ENCODE measurements around the gene IQGAP2. TPM values are rescaled to one million over a fixed set of nuclear protein-coding genes. Genes with fewer than 3 reads are reported as not detected.

The IQGAP2 gene
- total RNA-seq, 1 donor from 2014 or later, result 14.2 TPM

GRCh38 chr5:76475385-76475784 lies 72.3 kb downstream of the IQGAP2 start:
- Mint-ChIP-seq H3K36me3 (ENCODE audit: low read depth) (no peaks in the 10 kb centered on the region), H3K27me3 (ENCODE audit: low read depth) (no peaks in the 10 kb centered on the region), H3K4me3 (no peak overlapping the region), H3K27ac (ENCODE audit: unreplicated experiment) (no peak overlapping the region), H3K4me1 (peaks cover 15% of the 10 kb centered on the region), H3K9me3 (no peaks in the 10 kb centered on the region)
- DNase-seq (ENCODE audit: low read depth, low spot score), result no peak
- TF ChIP-seq, protein P1, sequence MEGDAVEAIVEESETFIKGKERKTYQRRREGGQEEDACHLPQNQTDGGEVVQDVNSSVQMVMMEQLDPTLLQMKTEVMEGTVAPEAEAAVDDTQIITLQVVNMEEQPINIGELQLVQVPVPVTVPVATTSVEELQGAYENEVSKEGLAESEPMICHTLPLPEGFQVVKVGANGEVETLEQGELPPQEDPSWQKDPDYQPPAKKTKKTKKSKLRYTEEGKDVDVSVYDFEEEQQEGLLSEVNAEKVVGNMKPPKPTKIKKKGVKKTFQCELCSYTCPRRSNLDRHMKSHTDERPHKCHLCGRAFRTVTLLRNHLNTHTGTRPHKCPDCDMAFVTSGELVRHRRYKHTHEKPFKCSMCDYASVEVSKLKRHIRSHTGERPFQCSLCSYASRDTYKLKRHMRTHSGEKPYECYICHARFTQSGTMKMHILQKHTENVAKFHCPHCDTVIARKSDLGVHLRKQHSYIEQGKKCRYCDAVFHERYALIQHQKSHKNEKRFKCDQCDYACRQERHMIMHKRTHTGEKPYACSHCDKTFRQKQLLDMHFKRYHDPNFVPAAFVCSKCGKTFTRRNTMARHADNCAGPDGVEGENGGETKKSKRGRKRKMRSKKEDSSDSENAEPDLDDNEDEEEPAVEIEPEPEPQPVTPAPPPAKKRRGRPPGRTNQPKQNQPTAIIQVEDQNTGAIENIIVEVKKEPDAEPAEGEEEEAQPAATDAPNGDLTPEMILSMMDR (conservative IDR thresholded peaks at IDR 0.05), result no peak

GRCh38 chr5:76475936-76476335 lies 72.9 kb downstream of the IQGAP2 start:
- H3K36me3 Mint-ChIP-seq (ENCODE audit: low read depth), result no peaks in the 10 kb centered on the region
- no peaks in the 10 kb centered on the region for H3K27me3 Mint-ChIP-seq (ENCODE audit: low read depth)
- TF ChIP-seq, protein P1 (conservative IDR thresholded peaks at IDR 0.05), result no peak
- peaks cover 20% of the 10 kb centered on the region for H3K4me1 Mint-ChIP-seq
- no peak for DNase-seq (ENCODE audit: low read depth, low spot score)
- H3K27ac Mint-ChIP-seq (ENCODE audit: unreplicated experiment), result no peak overlapping the region
- no peak overlapping the region for H3K4me3 Mint-ChIP-seq
- H3K9me3 Mint-ChIP-seq, result no peaks in the 10 kb centered on the region

DNA sequence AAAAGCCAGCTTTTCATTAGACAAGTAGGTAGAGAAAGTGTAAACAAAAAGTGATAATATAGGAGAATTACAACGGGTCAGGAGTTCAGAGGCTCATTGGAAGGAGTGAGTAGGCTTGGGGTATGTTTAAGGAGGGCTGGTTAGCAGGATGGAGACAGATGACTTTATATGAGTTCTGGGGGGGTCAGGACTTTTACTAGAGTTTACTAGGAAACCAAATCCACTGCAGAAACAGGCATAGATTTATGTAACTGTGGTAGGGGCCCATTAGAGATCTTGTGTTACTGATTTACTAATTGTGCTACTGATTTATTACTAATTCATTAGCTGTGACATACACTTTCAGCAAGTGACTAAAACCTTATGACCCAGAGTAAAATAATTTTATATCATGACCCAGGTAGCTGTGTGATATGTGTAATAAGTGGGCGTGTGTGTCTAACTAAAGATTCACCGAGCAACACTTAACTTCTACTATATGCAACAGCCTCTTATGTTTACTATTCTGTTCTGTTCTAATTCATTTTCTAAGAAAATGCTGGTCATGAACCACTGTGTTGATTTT lies 73.5 kb downstream of the IQGAP2 start:
- Mint-ChIP-seq H3K27ac (ENCODE audit: unreplicated experiment) (no peak overlapping the region), H3K4me1 (peaks cover 20% of the 10 kb centered on the region), H3K36me3 (ENCODE audit: low read depth) (no peaks in the 10 kb centered on the region), H3K4me3 (no peak overlapping the region), H3K9me3 (no peaks in the 10 kb centered on the region), H3K27me3 (ENCODE audit: low read depth) (no peaks in the 10 kb centered on the region)
- DNase-seq (ENCODE audit: low read depth, low spot score), result no peak
- TF ChIP-seq, protein P1 (conservative IDR thresholded peaks at IDR 0.05), result no peak

- Mint-ChIP-seq H3K4me1 (peaks cover 20% of the 10 kb centered on the region), H3K27me3 (ENCODE audit: low read depth) (no peaks in the 10 kb centered on the region), H3K27ac (ENCODE audit: unreplicated experiment) (no peak overlapping the region), H3K36me3 (ENCODE audit: low read depth) (no peaks in the 10 kb centered on the region), H3K9me3 (no peaks in the 10 kb centered on the region), H3K4me3 (no peak overlapping the region)
- DNase-seq (ENCODE audit: low read depth, low spot score), result no peak
- TF ChIP-seq, protein P1 (conservative IDR thresholded peaks at IDR 0.05), result no peak
These were observed 74.0 kb downstream of the IQGAP2 start for GRCh38 chr5:76477061-76477460.

DNA sequence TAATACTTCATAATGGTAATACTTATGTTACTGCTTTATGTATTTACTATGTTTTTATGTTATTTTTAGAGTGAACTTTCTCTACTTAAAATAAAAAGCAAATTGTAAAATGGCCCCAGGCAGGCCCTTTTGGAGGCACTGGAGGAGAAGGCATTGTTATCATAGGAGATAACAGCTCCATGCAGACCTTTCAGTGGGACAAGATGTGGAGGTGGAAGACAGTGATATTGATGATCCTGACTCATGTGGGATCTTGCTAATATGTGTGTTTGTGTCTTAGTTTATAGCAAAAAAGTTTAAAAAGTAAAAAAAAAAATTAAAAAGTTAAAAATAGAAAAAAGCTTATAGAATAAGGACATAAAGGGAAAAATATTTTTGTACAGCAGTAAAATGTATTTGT lies 74.5 kb downstream of the IQGAP2 start:
- H3K36me3 Mint-ChIP-seq (ENCODE audit: low read depth), result no peaks in the 10 kb centered on the region
- H3K9me3 Mint-ChIP-seq, result no peaks in the 10 kb centered on the region
- H3K4me1 Mint-ChIP-seq, result peaks cover 20% of the 10 kb centered on the region

More for the DNA sequence above, 74.5 kb downstream of the IQGAP2 start:
- H3K27ac Mint-ChIP-seq (ENCODE audit: unreplicated experiment), result no peak overlapping the region
- no peak overlapping the region for H3K4me3 Mint-ChIP-seq
- no peak for DNase-seq (ENCODE audit: low read depth, low spot score)
- H3K27me3 Mint-ChIP-seq (ENCODE audit: low read depth), result no peaks in the 10 kb centered on the region
- TF ChIP-seq, protein P1 (conservative IDR thresholded peaks at IDR 0.05), result no peak

All from neural crest cell (in vitro differentiated cells).